OCI-LY1 (cell line): ENCODE results near the gene PIGC.

ENCODE experiments used
- CTCF ChIP-seq: fragments of 200-600 bp; sonication (generic), shearing (Covaris generic); IDR thresholded peaks from 2 replicates; pipeline ENCODE4 v1.5.1; 2017; ENCODE audit warnings: mild to moderate bottlenecking, antibody characterized with exemption, low read length, moderate library complexity, mixed read lengths
- EZH2 ChIP-seq: fragments of 200-600 bp; sonication (generic), shearing (Covaris generic); IDR thresholded peaks from 2 replicates; pipeline ENCODE4 v1.8.0; 2017; ENCODE audit warnings: borderline replicate concordance, mixed run types, mild to moderate bottlenecking, antibody characterized with exemption, low read length, moderate library complexity, mixed read lengths

- no peak for TF ChIP-seq EZH2
- TF ChIP-seq CTCF: no peak
Measured at GRCh38 chr1:172414331-172414730, 29.5 kb downstream of the PIGC start.
